GM18526 (cell line): ENCODE data around the gene IFI30.

Experiments
- POLR2A ChIP-seq: IDR thresholded peaks from 3 replicates; pipeline ENCODE4 v1.6.1; 2011; ENCODE audit not compliant: insufficient read length; ENCODE audit errors: extremely low read depth

The IFI30 gene

GRCh38 chr19:18204394-18205199, 31.0 kb downstream of the IFI30 start:
- no peak for TF ChIP-seq POLR2A

GRCh38 chr19:18205200-18205892, 31.7 kb downstream of the IFI30 start:
- no peak for TF ChIP-seq POLR2A

- no peak for TF ChIP-seq POLR2A
Observed at GRCh38 chr19:18206018-18206417, 32.4 kb downstream of the IFI30 start.

GRCh38 chr19:18208098-18208951, 34.7 kb downstream of the IFI30 start:
- no peak for TF ChIP-seq POLR2A

- no peak for TF ChIP-seq POLR2A
Observed at GRCh38 chr19:18211683-18212082, 38.1 kb downstream of the IFI30 start.

- no peak for TF ChIP-seq POLR2A
Observed at GRCh38 chr19:18214779-18215433, 41.3 kb downstream of the IFI30 start.

- TF ChIP-seq POLR2A = no peak
Observed at GRCh38 chr19:18216789-18217188, 43.2 kb downstream of the IFI30 start.

GRCh38 chr19:18218159-18218558, 44.5 kb downstream of the IFI30 start:
- no peak for TF ChIP-seq POLR2A

- TF ChIP-seq POLR2A = no peak
Observed at GRCh38 chr19:18218600-18218999, 45.0 kb downstream of the IFI30 start.

GRCh38 chr19:18219911-18220631, 46.5 kb downstream of the IFI30 start:
- no peak for TF ChIP-seq POLR2A

GRCh38 chr19:18220632-18221275, 47.1 kb downstream of the IFI30 start:
- TF ChIP-seq POLR2A = no peak

GRCh38 chr19:18221815-18222725, 48.5 kb downstream of the IFI30 start:
- no peak for TF ChIP-seq POLR2A
